Loucy (cell line): ENCODE measurements around the gene ZNF436.

Experiments
- EZH2phosphoT487 ChIP-seq: fragments of 200-600 bp; IDR thresholded peaks from 2 replicates; pipeline ENCODE4 v1.6.1; 2018; ENCODE audit warnings: antibody characterized with exemption, mild to moderate bottlenecking, moderate library complexity, borderline replicate concordance
- TF ChIP-seq, protein P1 (sequence below): fragments of 200-600 bp; sonication (generic); conservative IDR thresholded peaks from 2 replicates; pipeline ENCODE4 v1.5.1; 2014; ENCODE audit warnings: mild to moderate bottlenecking, antibody characterized with exemption, low read length

DNA sequence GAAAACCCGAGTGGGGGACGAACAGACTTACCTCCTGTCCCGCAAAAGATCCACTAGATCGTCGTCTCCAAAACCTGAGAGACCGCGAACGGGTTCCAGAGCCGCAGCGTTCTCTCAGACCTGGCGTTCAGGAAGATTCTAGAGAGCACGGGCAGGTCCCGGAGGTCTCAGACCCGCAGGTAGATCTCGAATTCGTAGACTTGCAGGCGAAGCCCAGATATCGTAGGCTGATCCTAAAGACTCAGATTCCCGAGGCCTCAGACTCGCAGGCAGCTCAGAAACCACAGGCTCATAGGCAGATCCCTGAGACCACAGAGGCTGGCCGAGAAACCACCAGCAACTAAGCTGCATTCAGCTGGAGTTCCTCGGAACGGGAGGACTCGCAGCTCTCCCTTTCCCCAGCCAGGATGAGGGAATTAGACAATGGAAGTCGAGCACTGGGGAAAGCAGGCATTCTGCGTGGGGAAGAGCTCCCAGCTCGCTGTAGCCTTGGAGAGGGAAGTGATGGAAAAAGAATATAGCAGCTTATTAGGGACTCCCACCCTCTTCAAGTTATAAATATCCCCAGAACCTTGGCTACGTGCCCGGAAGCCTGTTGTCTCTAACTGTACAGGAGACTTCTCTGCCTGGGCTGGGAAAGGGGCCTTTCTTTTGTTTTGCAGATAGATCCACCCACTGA is at the start of gene ZNF436:
- TF ChIP-seq, protein P1, sequence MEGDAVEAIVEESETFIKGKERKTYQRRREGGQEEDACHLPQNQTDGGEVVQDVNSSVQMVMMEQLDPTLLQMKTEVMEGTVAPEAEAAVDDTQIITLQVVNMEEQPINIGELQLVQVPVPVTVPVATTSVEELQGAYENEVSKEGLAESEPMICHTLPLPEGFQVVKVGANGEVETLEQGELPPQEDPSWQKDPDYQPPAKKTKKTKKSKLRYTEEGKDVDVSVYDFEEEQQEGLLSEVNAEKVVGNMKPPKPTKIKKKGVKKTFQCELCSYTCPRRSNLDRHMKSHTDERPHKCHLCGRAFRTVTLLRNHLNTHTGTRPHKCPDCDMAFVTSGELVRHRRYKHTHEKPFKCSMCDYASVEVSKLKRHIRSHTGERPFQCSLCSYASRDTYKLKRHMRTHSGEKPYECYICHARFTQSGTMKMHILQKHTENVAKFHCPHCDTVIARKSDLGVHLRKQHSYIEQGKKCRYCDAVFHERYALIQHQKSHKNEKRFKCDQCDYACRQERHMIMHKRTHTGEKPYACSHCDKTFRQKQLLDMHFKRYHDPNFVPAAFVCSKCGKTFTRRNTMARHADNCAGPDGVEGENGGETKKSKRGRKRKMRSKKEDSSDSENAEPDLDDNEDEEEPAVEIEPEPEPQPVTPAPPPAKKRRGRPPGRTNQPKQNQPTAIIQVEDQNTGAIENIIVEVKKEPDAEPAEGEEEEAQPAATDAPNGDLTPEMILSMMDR = no peak
- no peak for TF ChIP-seq EZH2phosphoT487
